DOHH2 (cell line): ENCODE data around the gene MYO1B.

ENCODE experiments used
- EZH2phosphoT487 ChIP-seq: fragments of 200-600 bp; sonication (generic); IDR thresholded peaks from 2 replicates; pipeline ENCODE4 v1.6.1; 2017; ENCODE audit warnings: borderline replicate concordance, mild to moderate bottlenecking, antibody characterized with exemption, low read length, moderate library complexity, mixed read lengths
- TF ChIP-seq, protein P1 (sequence below): fragments of 200-600 bp; sonication (generic); IDR thresholded peaks from one replicate; pipeline ENCODE4 v1.5.1; 2014; ENCODE audit warnings: antibody characterized with exemption, mild to moderate bottlenecking, low read depth, low read length; ENCODE audit not compliant: poor library complexity, severe bottlenecking

DNA sequence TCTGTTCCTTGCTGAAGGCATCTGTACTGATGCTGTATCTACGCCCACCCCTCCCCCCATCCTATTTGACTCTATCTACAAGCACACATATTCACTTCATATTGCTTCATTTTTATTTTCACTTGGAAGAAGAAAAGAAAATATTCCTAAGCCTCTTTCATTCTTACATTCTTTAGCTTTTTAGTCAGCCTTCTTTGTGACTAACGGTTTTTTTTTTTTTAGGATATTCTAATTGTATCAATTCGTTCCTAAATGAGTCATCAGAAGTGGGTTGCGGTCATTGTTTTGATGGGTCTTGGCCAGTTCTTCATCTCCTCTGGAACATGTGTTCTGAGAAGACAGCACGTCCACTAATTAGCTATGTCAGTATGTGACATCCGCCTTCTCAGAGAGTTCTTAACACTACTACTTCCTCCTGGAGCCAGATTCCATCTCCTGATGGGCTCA, 88.7 kb downstream of the MYO1B start:
- TF ChIP-seq, protein P1, sequence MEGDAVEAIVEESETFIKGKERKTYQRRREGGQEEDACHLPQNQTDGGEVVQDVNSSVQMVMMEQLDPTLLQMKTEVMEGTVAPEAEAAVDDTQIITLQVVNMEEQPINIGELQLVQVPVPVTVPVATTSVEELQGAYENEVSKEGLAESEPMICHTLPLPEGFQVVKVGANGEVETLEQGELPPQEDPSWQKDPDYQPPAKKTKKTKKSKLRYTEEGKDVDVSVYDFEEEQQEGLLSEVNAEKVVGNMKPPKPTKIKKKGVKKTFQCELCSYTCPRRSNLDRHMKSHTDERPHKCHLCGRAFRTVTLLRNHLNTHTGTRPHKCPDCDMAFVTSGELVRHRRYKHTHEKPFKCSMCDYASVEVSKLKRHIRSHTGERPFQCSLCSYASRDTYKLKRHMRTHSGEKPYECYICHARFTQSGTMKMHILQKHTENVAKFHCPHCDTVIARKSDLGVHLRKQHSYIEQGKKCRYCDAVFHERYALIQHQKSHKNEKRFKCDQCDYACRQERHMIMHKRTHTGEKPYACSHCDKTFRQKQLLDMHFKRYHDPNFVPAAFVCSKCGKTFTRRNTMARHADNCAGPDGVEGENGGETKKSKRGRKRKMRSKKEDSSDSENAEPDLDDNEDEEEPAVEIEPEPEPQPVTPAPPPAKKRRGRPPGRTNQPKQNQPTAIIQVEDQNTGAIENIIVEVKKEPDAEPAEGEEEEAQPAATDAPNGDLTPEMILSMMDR, result no peak
- no peak for TF ChIP-seq EZH2phosphoT487
